Effector CD8-positive, alpha-beta T cell (primary cell): ENCODE results near the gene ATP11B.
A peak's percentile ranks its signal among the peaks of the same experiment; 100 is the strongest.

Experiments
- DNase-seq: peaks from one replicate; lab custom pipeline; 2025; lab: John Stamatoyannopoulos, UW
- total RNA-seq, 4 experiments: gene quantifications; one replicate each; lab custom pipeline; 2026; lab: John Stamatoyannopoulos, UW

Gene ATP11B
- total RNA-seq, result 215 to 316 (median 304) reads per million in 4 experiments

GRCh38 chr3:182792901-182793662 is at the start of gene ATP11B:
ATP11B (plus strand) TSS chr3:182793504; CDS start chr3:182793760, 256 bp downstream.
- peak; percentile 79 for DNase-seq

GRCh38 chr3:182746959-182747358 is 46.3 kb upstream of the ATP11B start:
- no peak for DNase-seq

DNA sequence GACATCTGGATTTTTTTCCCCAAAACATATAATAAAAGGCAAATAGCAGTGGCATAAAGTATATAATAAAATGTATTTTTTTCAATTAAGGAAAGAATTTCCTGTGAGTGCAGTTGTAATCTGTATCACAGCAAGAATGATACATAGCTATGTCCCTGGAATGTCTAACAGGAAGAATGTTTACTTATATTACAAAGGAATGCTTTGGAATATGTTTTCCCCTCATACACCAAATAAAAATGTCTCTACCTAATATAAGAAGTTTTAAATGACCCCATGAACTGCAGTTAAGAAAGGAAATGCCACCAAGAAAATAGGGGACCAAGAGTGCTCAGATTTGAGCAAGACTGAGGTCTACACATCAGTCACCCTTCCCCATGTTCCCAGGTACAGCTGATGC is 38.0 kb upstream of the ATP11B start:
- DNase-seq, result no peak

DNA sequence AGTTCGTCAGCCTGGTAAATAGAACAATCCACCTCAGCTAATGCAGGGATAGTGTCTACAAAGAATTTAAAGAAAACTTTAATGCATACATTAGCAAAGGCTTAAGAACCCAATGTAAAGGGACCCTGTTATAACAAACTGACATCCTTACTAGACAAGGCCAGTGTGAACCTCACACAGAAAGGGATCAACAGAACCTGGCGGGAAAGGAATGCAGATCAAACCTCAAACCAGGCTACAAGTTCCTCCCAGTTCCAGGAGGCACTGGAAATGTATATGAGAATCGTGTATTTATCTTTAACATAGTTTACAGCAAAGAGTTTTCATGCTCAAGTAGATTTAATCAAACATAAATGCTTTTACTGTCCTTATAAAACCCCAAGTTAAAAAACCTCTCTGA is 37.6 kb upstream of the ATP11B start:
- DNase-seq, result no peak

DNA sequence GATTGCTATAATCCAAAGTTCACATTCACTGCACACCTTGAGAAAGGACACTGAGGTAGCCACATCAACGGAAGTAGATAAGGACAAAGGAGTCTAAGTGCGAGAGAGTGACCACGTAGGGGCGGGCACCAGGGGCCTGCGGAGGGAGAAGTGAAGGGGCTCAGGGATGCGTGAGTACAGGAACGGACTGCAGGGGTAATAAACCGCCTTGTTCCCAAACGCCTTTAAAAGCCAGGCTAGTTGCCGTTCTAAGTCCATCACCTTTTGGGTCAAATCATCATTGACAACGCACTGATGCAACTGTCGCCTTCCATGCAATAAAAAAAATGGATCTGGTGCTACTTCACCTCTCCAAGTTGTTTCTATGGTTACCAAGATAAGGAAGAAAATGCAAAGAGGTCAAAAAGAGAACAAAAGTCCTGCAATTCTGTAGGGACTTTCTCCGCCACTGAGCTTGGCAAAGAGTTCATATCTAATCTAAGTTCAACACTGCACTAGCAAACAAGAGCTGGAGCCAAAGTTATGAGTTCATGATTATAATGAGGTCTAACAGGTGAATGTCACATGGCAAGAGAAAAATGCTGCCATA is 32.6 kb upstream of the ATP11B start:
- DNase-seq, result no peak

DNA sequence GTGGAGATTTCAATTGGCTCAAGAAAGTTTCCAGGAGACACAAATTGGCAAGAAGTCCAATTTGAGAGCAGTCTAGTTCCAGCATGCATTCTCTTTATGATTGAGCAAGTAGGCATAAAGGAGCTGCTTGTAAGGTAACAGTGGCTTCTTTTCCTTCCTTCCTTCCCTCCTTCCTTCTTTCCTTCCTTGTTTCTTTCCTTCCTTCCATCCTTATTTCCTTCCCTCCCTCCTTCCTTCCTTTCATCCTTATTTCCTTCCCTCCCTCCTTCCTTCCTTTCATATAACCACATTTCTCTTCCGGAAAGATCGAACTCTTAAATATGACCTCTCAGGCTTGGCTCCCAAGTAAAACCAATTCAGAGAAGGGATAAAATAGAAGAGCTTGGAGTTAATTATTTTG is 29.4 kb upstream of the ATP11B start:
- DNase-seq, result no peak

GRCh38 chr3:182765287-182765686 is 28.0 kb upstream of the ATP11B start:
- no peak for DNase-seq

- DNase-seq, result no peak
Observed at GRCh38 chr3:182766099-182766498, 27.2 kb upstream of the ATP11B start.

DNA sequence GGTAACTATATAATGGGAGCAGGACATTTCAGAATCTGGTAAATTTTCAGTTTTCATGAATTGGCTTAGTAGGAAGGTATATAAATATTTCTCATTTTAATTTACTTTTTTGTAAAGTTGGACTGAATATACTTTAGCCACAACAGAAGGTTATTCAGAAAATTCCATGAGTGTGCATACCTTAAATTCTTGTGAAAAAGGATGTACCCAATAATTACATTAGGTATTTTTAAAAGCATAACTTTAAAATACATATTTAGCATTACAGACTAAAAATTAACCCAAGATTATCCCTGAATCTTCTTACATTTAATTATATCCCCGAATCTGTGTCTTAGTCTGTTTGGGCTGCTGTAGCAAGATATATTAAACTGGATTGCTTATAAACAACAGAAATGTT is 24.9 kb upstream of the ATP11B start:
- no peak for DNase-seq

DNA sequence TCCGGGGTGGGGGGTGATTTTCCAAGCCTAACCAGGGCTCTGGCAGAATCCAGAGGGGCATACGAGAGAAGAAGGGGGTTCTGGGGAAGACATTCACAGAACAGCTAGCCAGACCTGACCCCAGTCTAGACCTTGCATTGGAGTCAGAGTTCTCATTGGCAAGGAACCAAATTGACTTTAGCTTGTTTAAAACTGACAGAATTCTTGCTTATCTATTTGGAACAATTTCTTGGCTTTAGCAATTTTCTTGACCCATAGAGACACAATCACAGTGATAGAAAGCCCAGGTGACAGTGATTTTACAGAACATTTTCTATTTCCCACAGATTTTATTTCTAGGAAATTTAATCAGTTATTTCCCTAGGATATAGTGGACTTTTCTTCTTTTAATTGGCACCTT is 23.6 kb upstream of the ATP11B start:
- no peak for DNase-seq

- no peak for DNase-seq
Observed at GRCh38 chr3:182782149-182782548, 11.2 kb upstream of the ATP11B start.

DNA sequence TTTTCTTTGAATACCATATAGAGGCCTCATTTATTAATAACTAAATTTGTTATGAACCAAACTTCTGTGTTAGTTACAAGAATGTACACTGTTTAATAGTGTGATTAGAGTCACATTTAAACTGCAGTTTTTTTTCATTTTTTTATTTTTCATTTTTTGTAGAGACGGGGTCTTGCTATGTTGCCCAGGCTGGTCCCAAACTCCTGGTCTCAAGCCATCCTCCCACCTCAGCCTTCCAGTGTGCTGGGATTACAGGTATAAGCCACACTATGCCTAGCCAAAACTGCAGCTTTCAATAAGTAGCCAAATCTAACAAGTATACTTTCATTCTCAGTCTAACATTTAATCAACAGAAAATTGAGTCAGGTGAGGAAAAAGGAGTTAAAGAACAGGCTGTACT is 10.2 kb upstream of the ATP11B start:
- DNase-seq, result no peak

DNA sequence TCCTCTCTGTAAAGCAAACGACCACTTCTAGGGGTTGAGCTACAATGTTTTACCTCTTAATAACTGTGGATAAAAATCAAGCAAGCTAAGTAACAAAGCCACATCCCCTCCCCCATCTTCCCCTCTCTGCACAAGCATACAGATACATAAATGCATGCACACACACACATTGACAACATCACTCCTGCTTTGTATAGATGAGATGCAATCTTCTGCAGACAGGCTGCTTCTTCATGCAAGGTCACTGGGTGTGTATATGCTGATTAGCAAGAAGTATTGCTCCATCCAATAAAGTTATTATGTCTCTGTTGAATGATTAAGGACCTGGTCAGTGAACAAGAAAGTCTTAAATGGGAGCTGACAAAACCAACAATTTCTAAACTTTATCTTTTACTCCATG is 8.8 kb upstream of the ATP11B start:
- DNase-seq, result no peak

GRCh38 chr3:182785142-182785541 is 8.2 kb upstream of the ATP11B start:
- no peak for DNase-seq

GRCh38 chr3:182785756-182786155 is 7.5 kb upstream of the ATP11B start:
- DNase-seq, result no peak

GRCh38 chr3:182786564-182787196 is 6.6 kb upstream of the ATP11B start:
- DNase-seq, result no peak

DNA sequence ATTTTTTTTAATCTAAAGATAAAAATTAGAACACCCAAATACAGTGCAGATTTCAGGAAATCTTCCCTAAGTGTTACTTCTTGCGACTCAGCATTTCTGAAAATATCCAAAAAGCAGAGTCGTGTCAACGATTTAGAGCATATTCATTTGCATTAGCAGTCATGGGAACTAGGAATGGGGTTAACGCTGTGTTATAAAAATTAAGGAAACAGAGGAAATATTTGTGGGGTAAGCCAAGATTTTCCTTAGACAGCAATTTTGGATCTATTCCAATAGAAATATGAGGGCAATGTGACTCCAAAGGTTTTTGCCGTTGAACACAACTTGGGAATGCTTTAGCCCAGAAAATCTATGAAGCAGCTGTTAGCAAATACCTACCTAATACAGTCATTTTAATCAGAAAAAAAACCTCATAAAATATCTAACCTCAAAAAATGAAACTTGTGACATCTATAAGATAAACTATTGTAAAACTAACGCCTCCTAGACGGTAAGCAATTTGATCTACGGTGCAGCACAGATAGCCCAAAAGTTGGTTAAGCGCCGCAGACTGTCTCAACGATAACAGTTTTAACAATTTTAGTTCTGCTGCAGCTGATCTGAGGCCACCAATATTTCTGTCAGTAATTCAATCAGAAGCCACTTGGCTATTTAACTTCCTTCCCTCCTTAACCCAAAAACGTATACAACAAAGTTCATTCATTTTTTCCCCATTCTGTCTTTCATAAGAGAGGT is 5.8 kb upstream of the ATP11B start:
- DNase-seq, result no peak

DNA sequence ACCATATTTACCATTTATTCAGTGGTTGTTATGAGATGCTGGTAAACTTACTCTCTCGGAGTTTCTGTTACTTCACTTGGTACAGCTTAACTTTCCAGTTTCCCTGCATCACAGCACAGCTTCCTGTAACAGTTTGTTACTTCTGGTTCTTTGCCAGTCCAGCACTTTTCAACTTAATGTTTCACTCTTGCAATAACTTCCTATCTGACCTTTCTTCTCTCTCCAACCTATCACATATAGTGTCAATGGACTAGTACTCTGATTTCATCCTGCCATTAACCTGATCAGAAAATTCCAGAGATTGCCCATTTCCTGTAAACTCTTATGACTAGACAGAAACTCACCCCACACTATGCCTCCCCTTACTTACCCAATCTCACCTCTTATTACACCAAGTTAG is 3.9 kb upstream of the ATP11B start:
- no peak for DNase-seq

GRCh38 chr3:182790612-182791011 is 2.7 kb upstream of the ATP11B start:
- no peak for DNase-seq

DNA sequence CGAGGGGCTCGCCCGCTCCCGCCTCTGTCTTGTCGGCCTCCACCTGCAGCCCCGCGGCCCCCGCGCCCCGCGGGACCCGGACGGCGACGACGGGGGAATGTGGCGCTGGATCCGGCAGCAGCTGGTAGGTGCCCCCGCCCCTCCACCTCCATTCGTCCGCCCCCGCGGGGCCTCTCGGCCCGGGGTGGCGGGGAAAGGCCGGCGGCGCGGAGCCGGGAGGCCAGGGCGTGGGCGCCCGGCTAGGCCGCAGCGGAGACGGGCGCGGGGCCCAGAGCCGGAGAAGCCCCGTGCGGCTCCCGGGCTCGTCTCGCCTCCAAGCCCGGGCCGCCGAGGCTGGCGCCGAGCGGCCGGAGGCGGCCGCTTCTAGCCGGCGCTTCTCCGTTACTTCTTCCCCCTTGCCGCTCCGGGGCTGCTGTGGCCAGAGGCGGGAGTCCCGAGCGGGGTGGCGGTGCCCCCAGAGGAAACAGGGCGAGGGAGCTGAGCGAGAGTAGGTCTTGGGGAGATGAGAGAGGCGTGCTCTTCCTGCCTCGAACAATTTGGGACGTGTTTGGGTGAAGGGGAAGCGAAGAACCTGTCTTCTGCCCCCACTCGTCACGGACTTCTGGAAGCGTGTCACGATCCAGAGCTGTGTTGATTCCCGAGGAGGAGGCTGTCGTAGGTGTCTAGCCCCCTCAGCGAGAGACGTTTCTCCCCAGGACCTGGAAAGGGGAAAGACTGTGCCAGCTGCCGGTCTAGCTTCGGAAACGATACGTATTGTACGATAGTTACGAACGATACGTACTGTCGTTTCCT is 555 bp downstream of the ATP11B start:
- peak; percentile 38 for DNase-seq
